ENCODE data around the gene DENND6B. TPM values are rescaled to one million over a fixed set of nuclear protein-coding genes. Genes with fewer than 3 reads are reported as not detected.

Gene DENND6B
- total and polyA plus RNA-seq, 2 donors (not counting 1 experiment from before 2014, with no cell fraction given) = 2.8 to 10.3 TPM

- peaks cover 0 to 4% (median 0%) of the 10 kb centered on the region in 3 donors for H3K9me3 ChIP-seq (ENCODE audit: control extremely low read depth in 1 of 3, control insufficient read depth in 2 of 3, insufficient read depth in 1 of 3, low read length in 2 of 3)
- H4K20me1 ChIP-seq (ENCODE audit: control insufficient read depth, insufficient read depth, low read length, poor library complexity, severe bottlenecking) = no peaks in the 10 kb centered on the region
- Mint-ChIP-seq H3K27ac (no peak overlapping the region), H3K9me3 (ENCODE audit: insufficient read depth) (no peaks in the 10 kb centered on the region), H3K4me3 (no peak overlapping the region), H3K27me3 (no peaks in the 10 kb centered on the region), H3K4me1 (peaks cover under 1% of the 10 kb centered on the region)
- H3K27me3 ChIP-seq (replicated peaks in 1 of 4; ENCODE audit: control extremely low read depth in 1 of 4, control insufficient read depth in 3 of 4, insufficient read depth in 4 of 4, low read length in 3 of 4) = no peaks in the 10 kb centered on the region
- no peaks in the 10 kb centered on the region for H3K79me2 ChIP-seq (ENCODE audit: control insufficient read depth, insufficient read depth, low read length)
- DNase-seq (no peak), ATAC-seq (ENCODE audit: low read depth) (no peak)
- intact Hi-C loops (cut with micrococcal nuclease) = no loop called here
- H3K4me1 ChIP-seq (ENCODE audit: control insufficient read depth in 2 of 2, insufficient read depth in 2 of 2, low read length in 2 of 2) = peaks cover 0 to 3% of the 10 kb centered on the region in 2 donors
- H3K27ac ChIP-seq (ENCODE audit: low read length in 2 of 2) = no peak overlapping the region
- ChIA-PET POLR2A (no interaction called here), CTCF (interaction anchor here (2.9 kb wide), 1 partner anchor 48 kb away, joined by 67 read pairs; the partner anchor contains the start of gene DENND6B)
- WGBS (ENCODE audit: insufficient coverage) = 88% methylated on average over 21 of the region's 25 CpGs
- no peaks in the 10 kb centered on the region for H3K36me3 ChIP-seq (replicated peaks in 1 of 2; ENCODE audit: control extremely low read depth in 1 of 2, control insufficient read depth in 1 of 2, extremely low read depth in 1 of 2, insufficient read depth in 2 of 2, low read length in 1 of 2)
- no peak overlapping the region for H3K4me3 ChIP-seq (ENCODE audit: control extremely low read depth in 1 of 5, extremely low read depth in 1 of 5, insufficient read depth in 1 of 5, low read depth in 2 of 5, low read length in 4 of 5)
- TF ChIP-seq CTCF (IDR thresholded peaks at IDR 0.05) (no peak), EZH2 (IDR thresholded peaks at IDR 0.05; ENCODE audit: borderline replicate concordance, insufficient read depth, low read depth, low read length, poor library complexity, severe bottlenecking) (no peak)
- no peak overlapping the region for H2AFZ ChIP-seq (ENCODE audit: insufficient read depth, low read depth, low read length, poor library complexity, severe bottlenecking)
- no peak overlapping the region for H3K9ac ChIP-seq (ENCODE audit: low read length)
- H3K4me2 ChIP-seq (replicated peaks; ENCODE audit: low read depth, low read length, poor library complexity, severe bottlenecking) = no peak overlapping the region
Observed at GRCh38 chr22:50277761-50278160, 49.1 kb downstream of the DENND6B start.

GRCh38 chr22:50276143-50276542 lies 50.7 kb downstream of the DENND6B start:
- POLR2A ChIA-PET = interaction anchor here (0.8 to 1.4 kb wide), 3 partner anchors 18 to 51 kb away, joined by 3 to 6 read pairs (median 5); partner anchors contain the start of gene DENND6B
- H4K20me1 ChIP-seq (ENCODE audit: control insufficient read depth, insufficient read depth, low read length, poor library complexity, severe bottlenecking) = peaks cover 4% of the 10 kb centered on the region
- ATAC-seq (ENCODE audit: low read depth) = peak; percentile 71

More at GRCh38 chr22:50276143-50276542, 50.7 kb downstream of the DENND6B start:
- Mint-ChIP-seq H3K27me3 (no peaks in the 10 kb centered on the region), H3K4me1 (peaks cover 4% of the 10 kb centered on the region), H3K9me3 (ENCODE audit: insufficient read depth) (no peaks in the 10 kb centered on the region), H3K4me3 (no peak overlapping the region), H3K27ac (peak overlapping the region; percentile 26)
- Histone ChIP-seq H2AFZ (ENCODE audit: insufficient read depth, low read depth, low read length, poor library complexity, severe bottlenecking) (no peak overlapping the region), H3K4me3 (ENCODE audit: control extremely low read depth in 1 of 5, extremely low read depth in 1 of 5, insufficient read depth in 1 of 5, low read depth in 2 of 5, low read length in 4 of 5) (no peak overlapping the region), H3K27ac (ENCODE audit: low read length in 2 of 2) (no peak overlapping the region), H3K4me2 (replicated peaks; ENCODE audit: low read depth, low read length, poor library complexity, severe bottlenecking) (no peak overlapping the region), H3K4me1 (ENCODE audit: control insufficient read depth in 2 of 2, insufficient read depth in 2 of 2, low read length in 2 of 2) (peaks cover 6 to 12% of the 10 kb centered on the region in 2 donors), H3K36me3 (replicated peaks in 1 of 2; ENCODE audit: control extremely low read depth in 1 of 2, control insufficient read depth in 1 of 2, extremely low read depth in 1 of 2, insufficient read depth in 2 of 2, low read length in 1 of 2) (no peaks in the 10 kb centered on the region), H3K9ac (ENCODE audit: low read length) (no peak overlapping the region), H3K79me2 (ENCODE audit: control insufficient read depth, insufficient read depth, low read length) (no peaks in the 10 kb centered on the region), H3K27me3 (replicated peaks in 1 of 4; ENCODE audit: control extremely low read depth in 1 of 4, control insufficient read depth in 3 of 4, insufficient read depth in 4 of 4, low read length in 3 of 4) (peaks cover 0 to 8% (median 1%) of the 10 kb centered on the region in 4 experiments), H3K9me3 (ENCODE audit: control extremely low read depth in 1 of 3, control insufficient read depth in 2 of 3, insufficient read depth in 1 of 3, low read length in 2 of 3) (peaks cover 0 to 3% (median 0%) of the 10 kb centered on the region in 3 donors)
- 50% methylated on average over 24 of the region's 25 CpGs for WGBS (ENCODE audit: insufficient coverage)
- CTCF ChIA-PET = interaction anchor here (0.5 to 2.9 kb wide), 21 partner anchors 13 to 411 kb away, joined by 3 to 67 read pairs (median 6); partner anchors contain the start of genes DENND6B, PLXNB2, PPP6R2 and SCO2
- intact Hi-C loops (cut with micrococcal nuclease) = loop anchor here (1.0 kb wide), 1 partner anchor 51 kb away; the partner anchor contains the start of gene DENND6B
- peak; percentile 86 for DNase-seq
- no peak for TF ChIP-seq EZH2 (IDR thresholded peaks at IDR 0.05; ENCODE audit: borderline replicate concordance, insufficient read depth, low read depth, low read length, poor library complexity, severe bottlenecking)
- peak; percentile 64 for TF ChIP-seq CTCF (IDR thresholded peaks at IDR 0.05)
